ENCODE measurements around the gene RMND5B. TPM values are rescaled to one million over a fixed set of nuclear protein-coding genes. Genes with fewer than 3 reads are reported as not detected.

The RMND5B gene
- total and polyA plus RNA-seq, 5 experiments from 2014 or later, result 24.9 to 39.0 (median 33.8) TPM

GRCh38 chr5:178106086-178106485 lies 24.7 kb upstream of the RMND5B start:
- no peak overlapping the region for H3K4me3 Mint-ChIP-seq
- H3K4me1 Mint-ChIP-seq, result peaks cover 22 to 35% (median 32%) of the 10 kb centered on the region in 4 donors
- POLR2A ChIA-PET, result interaction anchor here (0.6 to 4.4 kb wide), 3 partner anchors 8 to 14 kb away, joined by 3 to 22 read pairs (median 6); no protein-coding TSS in a partner anchor
- no peaks in the 10 kb centered on the region for H3K36me3 Mint-ChIP-seq
- peaks cover 0 to 5% (median 0%) of the 10 kb centered on the region in 5 donors for H3K27me3 Mint-ChIP-seq
- H3K27ac Mint-ChIP-seq, result peak overlapping the region in 2 of 10 donors; percentile 31 to 34
- no peaks in the 10 kb centered on the region for H3K9me3 Mint-ChIP-seq
- DNase-seq, result no peak
- ATAC-seq, result no peak

- H3K9me3 Mint-ChIP-seq, result no peaks in the 10 kb centered on the region
- ATAC-seq (no peak), DNase-seq (no peak)
- H3K36me3 Mint-ChIP-seq, result no peaks in the 10 kb centered on the region
- POLR2A ChIA-PET, result interaction anchor here (0.6 to 4.4 kb wide), 2 partner anchors 10 to 34 kb away, joined by 3 to 22 read pairs; no protein-coding TSS in a partner anchor
- peak overlapping the region in 1 of 10 donors; percentile 10 for H3K4me3 Mint-ChIP-seq
- peaks cover 22 to 35% (median 32%) of the 10 kb centered on the region in 4 donors for H3K4me1 Mint-ChIP-seq
- peaks cover 0 to 5% (median 0%) of the 10 kb centered on the region in 5 donors for H3K27me3 Mint-ChIP-seq
- H3K27ac Mint-ChIP-seq, result peak overlapping the region in 3 of 10 donors; percentile 17 to 34 (median 31)
These were observed 24.1 kb upstream of the RMND5B start for GRCh38 chr5:178106556-178107239.

GRCh38 chr5:178107756-178108310 lies 23.0 kb upstream of the RMND5B start:
- H3K9me3 Mint-ChIP-seq, result no peaks in the 10 kb centered on the region
- no peaks in the 10 kb centered on the region for H3K36me3 Mint-ChIP-seq
- no peak overlapping the region for H3K4me3 Mint-ChIP-seq
- H3K27me3 Mint-ChIP-seq, result peaks cover 0 to 5% (median 0%) of the 10 kb centered on the region in 5 donors
- peak overlapping the region in 4 of 10 donors; percentile 37 to 73 (median 54) for H3K27ac Mint-ChIP-seq
- H3K4me1 Mint-ChIP-seq, result peaks cover 23 to 39% (median 35%) of the 10 kb centered on the region in 4 donors
- DNase-seq (no peak), ATAC-seq (no peak)
- POLR2A ChIA-PET, result interaction anchor here (1.1 to 4.4 kb wide), 3 partner anchors 9 to 32 kb away, joined by 3 to 22 read pairs (median 5); no protein-coding TSS in a partner anchor

- ATAC-seq (no peak), DNase-seq (no peak)
- Mint-ChIP-seq H3K9me3 (no peaks in the 10 kb centered on the region), H3K4me3 (peak overlapping the region in 1 of 10 donors; percentile 5), H3K27me3 (peaks cover 0 to 5% (median 0%) of the 10 kb centered on the region in 5 donors), H3K4me1 (peaks cover 25 to 39% (median 38%) of the 10 kb centered on the region in 4 donors), H3K27ac (peak overlapping the region in 6 of 10 donors; percentile 12 to 78 (median 53)), H3K36me3 (no peaks in the 10 kb centered on the region)
- POLR2A ChIA-PET, result interaction anchor here (1.1 to 4.4 kb wide), 3 partner anchors 9 to 33 kb away, joined by 3 to 22 read pairs (median 5); no protein-coding TSS in a partner anchor
These were observed 22.4 kb upstream of the RMND5B start for GRCh38 chr5:178108446-178108845.

- no peak for ATAC-seq
- Mint-ChIP-seq H3K9me3 (no peaks in the 10 kb centered on the region), H3K27ac (peak overlapping the region in 4 of 10 donors; percentile 11 to 69 (median 54)), H3K27me3 (peaks cover 0 to 5% (median 0%) of the 10 kb centered on the region in 5 donors), H3K36me3 (no peaks in the 10 kb centered on the region), H3K4me3 (no peak overlapping the region), H3K4me1 (peaks cover 21 to 34% (median 33%) of the 10 kb centered on the region in 4 donors)
- no peak for DNase-seq
- POLR2A ChIA-PET, result no interaction called here
These were observed 21.8 kb upstream of the RMND5B start for GRCh38 chr5:178108966-178109365.

GRCh38 chr5:178110511-178110910 lies 20.3 kb upstream of the RMND5B start:
- H3K4me3 Mint-ChIP-seq, result peak overlapping the region in 1 of 10 donors; percentile 35
- POLR2A ChIA-PET, result interaction anchor here (1.6 kb wide), 1 partner anchor 11 kb away, joined by 5 read pairs; no protein-coding TSS in a partner anchor
- peaks cover 0 to 5% (median 0%) of the 10 kb centered on the region in 5 donors for H3K27me3 Mint-ChIP-seq
- peaks cover 22 to 35% (median 31%) of the 10 kb centered on the region in 4 donors for H3K4me1 Mint-ChIP-seq
- peak overlapping the region in 4 of 10 donors; percentile 19 to 54 (median 28) for H3K27ac Mint-ChIP-seq
- no peak for DNase-seq
- no peaks in the 10 kb centered on the region for H3K9me3 Mint-ChIP-seq
- ATAC-seq, result no peak
- no peaks in the 10 kb centered on the region for H3K36me3 Mint-ChIP-seq

- Mint-ChIP-seq H3K4me1 (peaks cover 28 to 49% (median 43%) of the 10 kb centered on the region in 4 donors), H3K27me3 (peaks cover 0 to 5% (median 0%) of the 10 kb centered on the region in 5 donors), H3K4me3 (peak overlapping the region in 4 of 10 donors; percentile 1 to 25 (median 10)), H3K36me3 (no peaks in the 10 kb centered on the region), H3K27ac (peak overlapping the region in 3 of 10 donors; percentile 12 to 38 (median 27)), H3K9me3 (no peaks in the 10 kb centered on the region)
- POLR2A ChIA-PET, result no interaction called here
- DNase-seq (no peak), ATAC-seq (no peak)
These were observed 18.9 kb upstream of the RMND5B start for GRCh38 chr5:178111925-178112324.

- Mint-ChIP-seq H3K9me3 (no peaks in the 10 kb centered on the region), H3K4me1 (peaks cover 29 to 53% (median 47%) of the 10 kb centered on the region in 4 donors), H3K4me3 (peak overlapping the region; percentile 82 to 98 (median 94)), H3K27ac (peak overlapping the region; percentile 44 to 93 (median 87)), H3K27me3 (peaks cover 0 to 5% (median 0%) of the 10 kb centered on the region in 5 donors), H3K36me3 (no peaks in the 10 kb centered on the region)
- ATAC-seq (no peak), DNase-seq (no peak)
- POLR2A ChIA-PET, result no interaction called here
These were observed 18.3 kb upstream of the RMND5B start for GRCh38 chr5:178112545-178112944.

- Mint-ChIP-seq H3K36me3 (no peaks in the 10 kb centered on the region), H3K4me1 (peaks cover 26 to 56% (median 47%) of the 10 kb centered on the region in 4 donors), H3K27me3 (peaks cover 0 to 4% (median 0%) of the 10 kb centered on the region in 5 donors), H3K9me3 (no peaks in the 10 kb centered on the region), H3K27ac (peak within 1 kb of the TSS; percentile 84 to 98 (median 96)), H3K4me3 (peak within 1 kb of the TSS; percentile 88 to 98 (median 94))
- POLR2A ChIA-PET, result interaction anchor here (1.1 to 3.7 kb wide), 5 partner anchors 10 to 30 kb away, joined by 3 to 37 read pairs (median 7); partner anchors contain the start of gene RMND5B
- ATAC-seq (peak; percentile 42 to 54), DNase-seq (peak; percentile 63 to 86 (median 72))
These were observed 17.6 kb upstream of the RMND5B start, which contains the start of gene N4BP3 for GRCh38 chr5:178113141-178113787. Gene N4BP3, plus strand, starts transcription at chr5:178113532. Its CDS starts 6,052 bp downstream, at chr5:178119584.

GRCh38 chr5:178113841-178114324 lies 16.9 kb upstream of the RMND5B start:
- DNase-seq, result peak in 4 of 10 donors; percentile 22 to 26 (median 26)
- POLR2A ChIA-PET, result interaction anchor here (0.5 to 3.7 kb wide), 7 partner anchors 8 to 100 kb away, joined by 3 to 37 read pairs (median 6); partner anchors contain the start of gene RMND5B
- H3K27ac Mint-ChIP-seq, result peak overlapping the region; percentile 53 to 98 (median 96)
- H3K9me3 Mint-ChIP-seq, result no peaks in the 10 kb centered on the region
- H3K36me3 Mint-ChIP-seq, result no peaks in the 10 kb centered on the region
- peak in 1 of 2 donors; percentile 2 for ATAC-seq
- H3K4me1 Mint-ChIP-seq, result peaks cover 24 to 56% (median 46%) of the 10 kb centered on the region in 4 donors
- H3K4me3 Mint-ChIP-seq, result peak overlapping the region; percentile 85 to 98 (median 94)
- H3K27me3 Mint-ChIP-seq, result peaks cover 0 to 4% (median 0%) of the 10 kb centered on the region in 5 donors

- ATAC-seq, result peak; percentile 37 to 47
These were observed 16.3 kb upstream of the RMND5B start for GRCh38 chr5:178114325-178115135.

More at GRCh38 chr5:178114325-178115135, 16.3 kb upstream of the RMND5B start:
- DNase-seq, result peak in 9 of 10 donors; percentile 43 to 72 (median 53)
- Mint-ChIP-seq H3K9me3 (no peaks in the 10 kb centered on the region), H3K4me1 (peaks cover 25 to 57% (median 51%) of the 10 kb centered on the region in 4 donors), H3K27ac (peak overlapping the region; percentile 53 to 98 (median 96)), H3K4me3 (peak overlapping the region; percentile 85 to 98 (median 94)), H3K36me3 (no peaks in the 10 kb centered on the region), H3K27me3 (peaks cover 0 to 4% (median 0%) of the 10 kb centered on the region in 5 donors)
- POLR2A ChIA-PET, result interaction anchor here (0.5 to 3.7 kb wide), 10 partner anchors 9 to 688 kb away, joined by 3 to 37 read pairs (median 4); partner anchors contain the start of genes GRK6 and RMND5B
